PC-9 (cell line): ENCODE measurements around the gene ATP23.

Experiments used
- EZH2 ChIP-seq: fragments of 200-600 bp; sonication (generic); IDR thresholded peaks from 2 replicates; pipeline ENCODE4 v1.8.0; 2017; ENCODE audit warnings: antibody characterized with exemption, low read depth
- TF ChIP-seq, protein P1 (sequence below): fragments of 200-600 bp; sonication (generic); conservative IDR thresholded peaks from 2 replicates; pipeline ENCODE4 v1.6.1; 2017; ENCODE audit warnings: mixed run types, antibody characterized with exemption, mild to moderate bottlenecking, moderate library complexity

DNA sequence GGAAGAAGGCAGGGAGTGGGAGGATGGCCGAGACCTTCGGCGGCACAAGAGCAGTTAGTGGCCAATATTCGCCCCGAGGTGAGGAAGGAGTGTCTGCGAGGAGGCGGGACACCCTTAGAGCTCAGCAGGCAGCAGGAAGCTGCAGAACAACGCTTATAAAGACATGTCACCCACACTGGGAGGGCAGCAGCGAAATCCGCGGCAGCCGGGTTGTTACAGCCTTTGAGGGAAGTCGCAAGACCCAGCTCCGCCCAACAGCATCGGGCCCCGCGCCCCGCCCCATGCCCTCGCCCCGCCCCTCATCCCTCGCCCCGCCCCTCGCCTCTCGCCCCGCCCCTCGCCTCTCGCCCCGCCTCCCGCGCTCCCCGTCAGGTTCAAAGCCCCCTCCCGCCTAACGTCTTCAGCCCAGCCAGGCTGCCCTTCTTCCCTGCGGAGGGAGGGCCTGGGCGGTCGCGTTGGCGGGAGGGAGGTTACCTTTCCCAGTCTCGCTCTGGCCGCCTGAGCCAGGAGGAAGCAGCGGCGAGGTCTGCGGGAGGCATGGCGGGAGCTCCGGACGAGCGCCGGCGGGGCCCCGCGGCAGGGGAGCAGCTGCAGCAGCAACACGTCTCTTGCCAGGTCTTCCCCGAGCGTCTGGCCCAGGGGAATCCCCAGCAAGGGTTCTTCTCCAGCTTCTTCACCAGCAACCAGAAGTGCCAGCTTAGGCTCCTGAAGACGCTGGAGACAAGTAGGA, at the start of gene ATP23:
- TF ChIP-seq, protein P1, sequence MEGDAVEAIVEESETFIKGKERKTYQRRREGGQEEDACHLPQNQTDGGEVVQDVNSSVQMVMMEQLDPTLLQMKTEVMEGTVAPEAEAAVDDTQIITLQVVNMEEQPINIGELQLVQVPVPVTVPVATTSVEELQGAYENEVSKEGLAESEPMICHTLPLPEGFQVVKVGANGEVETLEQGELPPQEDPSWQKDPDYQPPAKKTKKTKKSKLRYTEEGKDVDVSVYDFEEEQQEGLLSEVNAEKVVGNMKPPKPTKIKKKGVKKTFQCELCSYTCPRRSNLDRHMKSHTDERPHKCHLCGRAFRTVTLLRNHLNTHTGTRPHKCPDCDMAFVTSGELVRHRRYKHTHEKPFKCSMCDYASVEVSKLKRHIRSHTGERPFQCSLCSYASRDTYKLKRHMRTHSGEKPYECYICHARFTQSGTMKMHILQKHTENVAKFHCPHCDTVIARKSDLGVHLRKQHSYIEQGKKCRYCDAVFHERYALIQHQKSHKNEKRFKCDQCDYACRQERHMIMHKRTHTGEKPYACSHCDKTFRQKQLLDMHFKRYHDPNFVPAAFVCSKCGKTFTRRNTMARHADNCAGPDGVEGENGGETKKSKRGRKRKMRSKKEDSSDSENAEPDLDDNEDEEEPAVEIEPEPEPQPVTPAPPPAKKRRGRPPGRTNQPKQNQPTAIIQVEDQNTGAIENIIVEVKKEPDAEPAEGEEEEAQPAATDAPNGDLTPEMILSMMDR: no peak
- no peak for TF ChIP-seq EZH2
